Measurements from ENCODE around the gene ST3GAL5. TPM values are rescaled to one million over a fixed set of nuclear protein-coding genes. Genes with fewer than 3 reads are reported as not detected.

The ST3GAL5 gene
- total and polyA plus RNA-seq, 2 donors (not counting 1 experiment from before 2014, with no cell fraction given) = 42.6 to 94.3 TPM

DNA sequence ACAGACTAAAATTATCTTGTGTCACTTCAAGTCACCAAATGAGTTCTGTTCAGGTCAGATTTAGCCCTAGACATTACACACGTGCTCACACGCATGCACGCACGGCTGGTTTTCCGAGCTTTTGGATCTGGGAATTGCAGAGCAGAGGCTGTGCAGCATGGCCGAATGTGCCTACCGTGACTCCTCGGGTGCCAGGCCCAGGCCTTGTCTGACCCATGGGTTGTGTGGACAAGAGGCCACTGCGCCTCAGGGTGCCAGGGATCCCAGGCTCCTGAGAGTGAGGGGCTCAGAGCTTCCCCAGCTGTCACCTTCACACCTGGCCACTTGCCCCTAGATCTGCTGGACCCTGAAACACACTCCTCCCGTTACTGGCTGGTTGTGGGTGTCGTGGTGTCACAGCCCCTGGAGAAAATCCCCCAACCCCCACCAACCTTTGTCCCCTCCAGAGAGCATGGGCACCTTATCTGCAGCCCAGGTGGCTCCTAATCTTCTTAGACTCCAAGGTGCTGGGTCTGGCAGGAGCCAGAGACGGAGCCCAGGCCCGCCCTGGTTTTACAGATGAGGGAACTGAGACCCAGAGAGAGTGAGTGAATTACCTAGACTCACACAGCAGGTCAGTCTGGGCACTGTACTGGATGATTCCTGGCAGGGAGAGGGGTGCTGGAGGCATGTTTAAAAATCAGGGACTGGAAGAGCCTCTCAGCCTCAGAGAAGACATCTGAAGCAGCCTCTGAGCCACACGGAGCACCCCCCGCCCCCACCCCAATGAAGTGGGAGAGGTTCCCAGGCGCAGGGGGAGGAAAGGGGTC, 78.2 kb downstream of the ST3GAL5 start:
- Mint-ChIP-seq H3K9me3 (ENCODE audit: insufficient read depth) (no peaks in the 10 kb centered on the region), H3K4me3 (no peak overlapping the region), H3K27ac (no peak overlapping the region), H3K4me1 (no peaks in the 10 kb centered on the region), H3K27me3 (peaks cover 8% of the 10 kb centered on the region)
- 88% methylated on average over 15 of the region's 16 CpGs for WGBS (ENCODE audit: insufficient coverage)
- ATAC-seq (ENCODE audit: low read depth) (no peak), DNase-seq (no peak)
- H2AFZ ChIP-seq (ENCODE audit: insufficient read depth, low read depth, low read length, poor library complexity, severe bottlenecking) = no peak overlapping the region
- H3K4me2 ChIP-seq (replicated peaks; ENCODE audit: low read depth, low read length, poor library complexity, severe bottlenecking) = no peak overlapping the region
- no peaks in the 10 kb centered on the region for H3K4me1 ChIP-seq (ENCODE audit: control insufficient read depth in 2 of 2, insufficient read depth in 2 of 2, low read length in 2 of 2)
- H3K4me3 ChIP-seq (ENCODE audit: control extremely low read depth in 1 of 5, extremely low read depth in 1 of 5, insufficient read depth in 1 of 5, low read depth in 2 of 5, low read length in 4 of 5) = no peak overlapping the region
- H4K20me1 ChIP-seq (ENCODE audit: control insufficient read depth, insufficient read depth, low read length, poor library complexity, severe bottlenecking) = no peaks in the 10 kb centered on the region
- H3K9me3 ChIP-seq (ENCODE audit: control extremely low read depth in 1 of 3, control insufficient read depth in 2 of 3, insufficient read depth in 1 of 3, low read length in 2 of 3) = no peaks in the 10 kb centered on the region
- H3K36me3 ChIP-seq (replicated peaks in 1 of 2; ENCODE audit: control extremely low read depth in 1 of 2, control insufficient read depth in 1 of 2, extremely low read depth in 1 of 2, insufficient read depth in 2 of 2, low read length in 1 of 2) = no peaks in the 10 kb centered on the region
- peaks cover 0 to 9% (median 1%) of the 10 kb centered on the region in 4 experiments for H3K27me3 ChIP-seq (replicated peaks in 1 of 4; ENCODE audit: control extremely low read depth in 1 of 4, control insufficient read depth in 3 of 4, insufficient read depth in 4 of 4, low read length in 3 of 4)
- intact Hi-C loops (cut with micrococcal nuclease) = no loop called here
- H3K79me2 ChIP-seq (ENCODE audit: control insufficient read depth, insufficient read depth, low read length) = no peaks in the 10 kb centered on the region
- no peak for TF ChIP-seq EZH2 (IDR thresholded peaks at IDR 0.05; ENCODE audit: borderline replicate concordance, insufficient read depth, low read depth, low read length, poor library complexity, severe bottlenecking)
- TF ChIP-seq, protein P1, sequence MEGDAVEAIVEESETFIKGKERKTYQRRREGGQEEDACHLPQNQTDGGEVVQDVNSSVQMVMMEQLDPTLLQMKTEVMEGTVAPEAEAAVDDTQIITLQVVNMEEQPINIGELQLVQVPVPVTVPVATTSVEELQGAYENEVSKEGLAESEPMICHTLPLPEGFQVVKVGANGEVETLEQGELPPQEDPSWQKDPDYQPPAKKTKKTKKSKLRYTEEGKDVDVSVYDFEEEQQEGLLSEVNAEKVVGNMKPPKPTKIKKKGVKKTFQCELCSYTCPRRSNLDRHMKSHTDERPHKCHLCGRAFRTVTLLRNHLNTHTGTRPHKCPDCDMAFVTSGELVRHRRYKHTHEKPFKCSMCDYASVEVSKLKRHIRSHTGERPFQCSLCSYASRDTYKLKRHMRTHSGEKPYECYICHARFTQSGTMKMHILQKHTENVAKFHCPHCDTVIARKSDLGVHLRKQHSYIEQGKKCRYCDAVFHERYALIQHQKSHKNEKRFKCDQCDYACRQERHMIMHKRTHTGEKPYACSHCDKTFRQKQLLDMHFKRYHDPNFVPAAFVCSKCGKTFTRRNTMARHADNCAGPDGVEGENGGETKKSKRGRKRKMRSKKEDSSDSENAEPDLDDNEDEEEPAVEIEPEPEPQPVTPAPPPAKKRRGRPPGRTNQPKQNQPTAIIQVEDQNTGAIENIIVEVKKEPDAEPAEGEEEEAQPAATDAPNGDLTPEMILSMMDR (IDR thresholded peaks at IDR 0.05) = no peak
- ChIA-PET POLR2A (no interaction called here), CTCF (interaction anchor here (1.4 to 6.9 kb wide), 2 partner anchors 13 to 81 kb away, joined by 3 to 119 read pairs; no protein-coding TSS in a partner anchor)
- H3K27ac ChIP-seq (ENCODE audit: low read length in 2 of 2) = no peak overlapping the region
- no peak overlapping the region for H3K9ac ChIP-seq (ENCODE audit: low read length)

DNA sequence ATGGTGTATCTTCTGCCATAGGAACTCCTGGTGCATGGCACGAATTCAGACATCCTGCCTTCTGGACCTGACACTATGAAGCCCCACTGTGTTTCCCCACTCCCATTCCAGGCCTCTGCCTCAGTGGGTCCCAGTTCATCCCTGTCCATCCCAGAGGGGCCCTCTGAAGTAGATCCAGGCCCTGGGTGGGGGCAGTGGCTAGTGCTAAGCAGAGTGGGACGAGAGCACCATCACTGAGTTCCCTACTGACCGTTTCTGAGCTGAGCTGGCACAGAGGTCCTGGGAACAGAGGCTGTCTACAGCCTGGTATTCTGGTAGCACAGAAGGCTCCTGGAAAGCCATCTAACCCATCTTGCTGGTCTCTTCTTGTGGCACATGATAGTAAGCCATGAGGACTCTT, 81.0 kb downstream of the ST3GAL5 start:
- H3K9me3 ChIP-seq (ENCODE audit: control extremely low read depth in 1 of 3, control insufficient read depth in 2 of 3, insufficient read depth in 1 of 3, low read length in 2 of 3) = peaks cover 0 to 2% (median 0%) of the 10 kb centered on the region in 3 donors
- H3K79me2 ChIP-seq (ENCODE audit: control insufficient read depth, insufficient read depth, low read length) = no peaks in the 10 kb centered on the region
- TF ChIP-seq, protein P1 (IDR thresholded peaks at IDR 0.05) = no peak
- no peak for TF ChIP-seq EZH2 (IDR thresholded peaks at IDR 0.05; ENCODE audit: borderline replicate concordance, insufficient read depth, low read depth, low read length, poor library complexity, severe bottlenecking)
- Mint-ChIP-seq H3K9me3 (ENCODE audit: insufficient read depth) (no peaks in the 10 kb centered on the region), H3K4me3 (no peak overlapping the region), H3K27me3 (no peaks in the 10 kb centered on the region), H3K27ac (no peak overlapping the region), H3K4me1 (peaks cover 6% of the 10 kb centered on the region)
- no peaks in the 10 kb centered on the region for H3K36me3 ChIP-seq (replicated peaks in 1 of 2; ENCODE audit: control extremely low read depth in 1 of 2, control insufficient read depth in 1 of 2, extremely low read depth in 1 of 2, insufficient read depth in 2 of 2, low read length in 1 of 2)
- ATAC-seq (ENCODE audit: low read depth) (no peak), DNase-seq (no peak)
- 80% methylated on average over 3 of the region's 3 CpGs for WGBS (ENCODE audit: insufficient coverage)
- ChIA-PET CTCF (no interaction called here), POLR2A (no interaction called here)
- no peak overlapping the region for H3K4me3 ChIP-seq (ENCODE audit: control extremely low read depth in 1 of 5, extremely low read depth in 1 of 5, insufficient read depth in 1 of 5, low read depth in 2 of 5, low read length in 4 of 5)
- no peak overlapping the region for H3K9ac ChIP-seq (ENCODE audit: low read length)
- H2AFZ ChIP-seq (ENCODE audit: insufficient read depth, low read depth, low read length, poor library complexity, severe bottlenecking) = no peak overlapping the region
- no peaks in the 10 kb centered on the region for H3K4me1 ChIP-seq (ENCODE audit: control insufficient read depth in 2 of 2, insufficient read depth in 2 of 2, low read length in 2 of 2)
- H3K27me3 ChIP-seq (replicated peaks in 1 of 4; ENCODE audit: control extremely low read depth in 1 of 4, control insufficient read depth in 3 of 4, insufficient read depth in 4 of 4, low read length in 3 of 4) = peaks cover 0 to 5% (median 1%) of the 10 kb centered on the region in 4 experiments
- H4K20me1 ChIP-seq (ENCODE audit: control insufficient read depth, insufficient read depth, low read length, poor library complexity, severe bottlenecking) = no peaks in the 10 kb centered on the region
- H3K27ac ChIP-seq (ENCODE audit: low read length in 2 of 2) = no peak overlapping the region
- intact Hi-C loops (cut with micrococcal nuclease) = no loop called here
- no peak overlapping the region for H3K4me2 ChIP-seq (replicated peaks; ENCODE audit: low read depth, low read length, poor library complexity, severe bottlenecking)

Data from B cell (primary cell).